Hepatocyte (in vitro differentiated cells): Measurements from ENCODE around the gene EPHA8. TPM values are rescaled to one million over a fixed set of nuclear protein-coding genes. Genes with fewer than 3 reads are reported as not detected.

ENCODE experiments used
- DNase-seq: peaks from one replicate; pipeline ENCODE4 v3.0.0-alpha.2; 2016; ENCODE audit warnings: low spot score
- H2AFZ ChIP-seq: fragments of 200-600 bp; sonication (generic); 2 replicates; pipeline ENCODE4 v1.6.0; 2016; ENCODE audit warnings: antibody characterized with exemption, mild to moderate bottlenecking
- H3K27ac ChIP-seq: fragments of 200-600 bp; sonication (generic); 2 replicates; pipeline ENCODE4 v1.5.1; 2016; ENCODE audit warnings: mild to moderate bottlenecking
- H3K27me3 ChIP-seq: fragments of 200-600 bp; sonication (generic); 2 replicates; pipeline ENCODE4 v1.6.1; 2016
- H3K36me3 ChIP-seq: fragments of 200-600 bp; sonication (generic); replicated peaks from 2 replicates; pipeline ENCODE4 v1.5.1; 2016; ENCODE audit warnings: low read depth; ENCODE audit not compliant: insufficient read depth
- H3K4me1 ChIP-seq: fragments of 200-600 bp; sonication (generic); 2 replicates; pipeline ENCODE4 v1.5.1; 2016; ENCODE audit warnings: mild to moderate bottlenecking, moderate library complexity; ENCODE audit not compliant: insufficient read depth
- H3K4me2 ChIP-seq: fragments of 200-600 bp; sonication (generic); 2 replicates; pipeline ENCODE4 v1.6.0; 2016
- H3K4me3 ChIP-seq: fragments of 200-600 bp; sonication (generic); 2 replicates; pipeline ENCODE4 v1.5.1; 2016; ENCODE audit warnings: mild to moderate bottlenecking
- H3K79me2 ChIP-seq: fragments of 200-600 bp; sonication (generic); 2 replicates; pipeline ENCODE4 v1.6.0; 2017; ENCODE audit warnings: mild to moderate bottlenecking
- H3K9me2 ChIP-seq: fragments of 200-600 bp; sonication (generic); replicated peaks from 2 replicates; pipeline ENCODE4 v1.6.0; 2017; ENCODE audit warnings: mild to moderate bottlenecking; ENCODE audit not compliant: insufficient read depth
- H3K9me3 ChIP-seq: fragments of 200-600 bp; sonication (generic); 2 replicates; pipeline ENCODE4 v1.5.1; 2016; ENCODE audit warnings: low read depth, mild to moderate bottlenecking
- H4K20me1 ChIP-seq: fragments of 200-600 bp; sonication (generic); 2 replicates; pipeline ENCODE4 v1.6.0; 2016; ENCODE audit warnings: mild to moderate bottlenecking; ENCODE audit not compliant: insufficient read depth, poor library complexity, severe bottlenecking
- EZH2 ChIP-seq: fragments of 200-600 bp; sonication (generic); IDR thresholded peaks from 2 replicates; pipeline ENCODE4 v1.6.1; 2016; ENCODE audit warnings: antibody characterized with exemption, mild to moderate bottlenecking, borderline replicate concordance
- EZH2phosphoT487 ChIP-seq: fragments of 200-600 bp; sonication (generic); IDR thresholded peaks from one replicate; pipeline ENCODE4 v1.6.1; 2018; ENCODE audit warnings: antibody characterized with exemption, mild to moderate bottlenecking, low read depth, moderate library complexity; ENCODE audit not compliant: unreplicated experiment, severe bottlenecking
- WGBS: methylation state at CpG from one replicate; pipeline ENCODE4 v1.1.6; 2016; ENCODE audit warnings: low lambda C conversion rate; ENCODE audit errors: missing lambda C conversion rate; 5-methylcytosine and 5-hydroxymethylcytosine counted together
- polyA plus RNA-seq: library from polyadenylated mRNA; unstranded; fragments of >200 nt; fragmentation: Nextera tagmentation; extraction: Ambion mirVana; gene quantifications from 2 replicates; pipeline ENCODE4 v1.2.1, GENCODE V29; 2016
- total RNA-seq: library from RNA; depleted of rRNA; stranded (reverse); fragments of >200 nt; gene quantifications from 2 replicates; pipeline ENCODE4 v1.2.3, GENCODE V29; 2014
- TF ChIP-seq, protein P1 (sequence below): fragments of 200-600 bp; sonication (generic); IDR thresholded peaks from 2 replicates; pipeline ENCODE4 v1.5.1; 2016; ENCODE audit warnings: antibody characterized with exemption, mild to moderate bottlenecking; ENCODE audit not compliant: poor library complexity

EPHA8 gene
- total and polyA plus RNA-seq, 2 experiments from 2014 or later, result not detected

DNA sequence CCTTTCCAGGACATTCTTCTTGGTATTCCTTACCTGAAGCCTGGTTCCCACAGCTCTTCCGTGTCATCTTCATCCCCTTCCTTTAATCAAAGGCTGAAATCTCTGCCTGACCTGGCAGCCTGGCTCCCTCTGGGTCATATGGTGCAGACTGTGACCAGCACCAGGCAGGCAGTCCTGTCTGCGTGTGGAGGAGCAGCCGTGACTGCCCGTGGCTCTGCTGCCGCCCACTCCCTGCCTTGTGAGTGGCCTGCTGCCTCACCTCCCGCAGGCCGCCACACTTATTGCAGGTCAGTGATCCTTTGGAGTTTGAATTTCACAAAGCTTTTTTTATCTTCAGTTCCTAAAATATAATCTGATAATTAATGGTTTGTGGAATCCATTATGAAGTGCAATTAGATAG, 36.2 kb upstream of the EPHA8 start:
- H2AFZ ChIP-seq, result no peak overlapping the region
- WGBS, result 78% methylated on average over 7 of the region's 7 CpGs
- TF ChIP-seq, protein P1, sequence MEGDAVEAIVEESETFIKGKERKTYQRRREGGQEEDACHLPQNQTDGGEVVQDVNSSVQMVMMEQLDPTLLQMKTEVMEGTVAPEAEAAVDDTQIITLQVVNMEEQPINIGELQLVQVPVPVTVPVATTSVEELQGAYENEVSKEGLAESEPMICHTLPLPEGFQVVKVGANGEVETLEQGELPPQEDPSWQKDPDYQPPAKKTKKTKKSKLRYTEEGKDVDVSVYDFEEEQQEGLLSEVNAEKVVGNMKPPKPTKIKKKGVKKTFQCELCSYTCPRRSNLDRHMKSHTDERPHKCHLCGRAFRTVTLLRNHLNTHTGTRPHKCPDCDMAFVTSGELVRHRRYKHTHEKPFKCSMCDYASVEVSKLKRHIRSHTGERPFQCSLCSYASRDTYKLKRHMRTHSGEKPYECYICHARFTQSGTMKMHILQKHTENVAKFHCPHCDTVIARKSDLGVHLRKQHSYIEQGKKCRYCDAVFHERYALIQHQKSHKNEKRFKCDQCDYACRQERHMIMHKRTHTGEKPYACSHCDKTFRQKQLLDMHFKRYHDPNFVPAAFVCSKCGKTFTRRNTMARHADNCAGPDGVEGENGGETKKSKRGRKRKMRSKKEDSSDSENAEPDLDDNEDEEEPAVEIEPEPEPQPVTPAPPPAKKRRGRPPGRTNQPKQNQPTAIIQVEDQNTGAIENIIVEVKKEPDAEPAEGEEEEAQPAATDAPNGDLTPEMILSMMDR, result no peak
- TF ChIP-seq EZH2phosphoT487, result no peak
- TF ChIP-seq EZH2, result no peak
- no peak overlapping the region for H3K4me2 ChIP-seq
- H3K9me3 ChIP-seq, result no peaks in the 10 kb centered on the region
- H3K4me3 ChIP-seq, result no peak overlapping the region
- DNase-seq, result no peak
- no peak overlapping the region for H3K27ac ChIP-seq
- no peaks in the 10 kb centered on the region for H3K9me2 ChIP-seq
- no peaks in the 10 kb centered on the region for H4K20me1 ChIP-seq
- no peaks in the 10 kb centered on the region for H3K4me1 ChIP-seq
- no peaks in the 10 kb centered on the region for H3K36me3 ChIP-seq
- no peaks in the 10 kb centered on the region for H3K27me3 ChIP-seq
- H3K79me2 ChIP-seq, result no peaks in the 10 kb centered on the region

DNA sequence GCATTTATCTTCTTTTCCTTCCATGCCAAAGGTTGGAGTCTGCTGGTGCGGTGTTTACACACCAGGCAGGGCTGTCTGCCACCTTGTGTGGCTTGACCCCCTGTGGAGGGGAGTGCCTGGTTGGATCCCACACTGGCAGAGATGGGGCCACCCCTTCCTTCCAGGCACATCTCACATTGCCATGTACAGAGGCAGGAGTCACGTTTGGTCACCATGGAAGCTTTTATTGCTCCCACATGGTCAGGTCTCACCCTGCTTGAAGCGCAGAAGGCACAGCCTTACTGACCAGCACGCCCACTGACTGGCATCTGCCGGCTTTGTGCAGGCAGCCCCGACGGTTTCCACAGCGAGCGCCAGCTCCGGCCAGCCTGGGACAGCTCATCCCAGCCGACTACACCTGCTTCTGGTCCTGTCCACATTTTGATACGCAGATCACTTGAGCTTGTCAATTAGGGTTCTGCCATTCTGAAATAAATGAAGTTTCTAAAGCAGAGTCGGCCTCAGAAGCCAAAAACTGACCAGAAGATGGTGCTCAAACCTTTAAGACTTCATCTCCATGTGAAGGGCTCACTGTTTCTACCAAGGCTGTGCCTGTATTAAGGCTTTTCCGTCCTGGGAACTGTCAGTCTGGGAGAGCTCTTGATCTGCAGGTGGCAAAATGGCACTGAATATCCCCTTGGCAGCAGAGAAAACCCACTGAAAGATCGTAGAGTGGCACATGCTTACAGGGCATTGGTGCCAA, 35.6 kb upstream of the EPHA8 start:
- no peaks in the 10 kb centered on the region for H3K79me2 ChIP-seq
- no peaks in the 10 kb centered on the region for H3K9me2 ChIP-seq
- H3K27ac ChIP-seq, result no peak overlapping the region
- no peak overlapping the region for H3K4me2 ChIP-seq
- H3K4me3 ChIP-seq, result no peak overlapping the region
- TF ChIP-seq, protein P1, result peak; percentile 26
- no peak for TF ChIP-seq EZH2phosphoT487
- H3K9me3 ChIP-seq, result no peaks in the 10 kb centered on the region
- H3K36me3 ChIP-seq, result no peaks in the 10 kb centered on the region
- DNase-seq, result no peak
- WGBS, result 90% methylated on average over 15 of the region's 15 CpGs
- H3K4me1 ChIP-seq, result no peaks in the 10 kb centered on the region
- H2AFZ ChIP-seq, result no peak overlapping the region
- no peaks in the 10 kb centered on the region for H3K27me3 ChIP-seq
- no peaks in the 10 kb centered on the region for H4K20me1 ChIP-seq

DNA sequence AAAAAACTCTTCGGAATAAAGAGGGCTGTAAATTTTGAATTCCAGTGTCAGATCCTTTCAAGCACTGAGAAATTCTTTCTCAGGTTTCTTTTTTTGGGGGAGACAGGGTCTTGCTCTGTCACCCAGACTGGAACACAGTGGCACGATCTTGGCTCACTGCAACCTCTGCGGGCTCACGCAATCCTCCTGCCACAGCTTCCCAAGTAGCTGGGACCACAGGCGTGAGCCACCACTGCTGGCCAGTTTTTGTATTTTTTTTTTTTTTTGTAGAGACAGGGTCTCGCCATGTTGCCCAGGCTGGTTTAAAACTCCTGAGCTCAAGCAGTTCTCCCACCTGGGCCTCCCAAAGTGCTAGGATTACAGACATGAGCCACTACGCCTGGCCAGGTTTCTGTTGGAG, 34.8 kb upstream of the EPHA8 start:
- DNase-seq, result no peak
- Histone ChIP-seq H3K4me3 (no peak overlapping the region), H2AFZ (no peak overlapping the region), H3K36me3 (no peaks in the 10 kb centered on the region), H3K27me3 (no peaks in the 10 kb centered on the region), H3K4me1 (no peaks in the 10 kb centered on the region), H4K20me1 (no peaks in the 10 kb centered on the region), H3K27ac (no peak overlapping the region), H3K9me3 (no peaks in the 10 kb centered on the region), H3K79me2 (no peaks in the 10 kb centered on the region), H3K9me2 (no peaks in the 10 kb centered on the region), H3K4me2 (no peak overlapping the region)
- TF ChIP-seq EZH2phosphoT487, result no peak
- no peak for TF ChIP-seq EZH2
- TF ChIP-seq, protein P1, result no peak
- 98% methylated on average over 7 of the region's 7 CpGs for WGBS
